HEK293 (cell line): ENCODE results near the gene UMAD1.

Experiments
- ZNF121 ChIP-seq: fragments of 450-650 bp; formaldehyde crosslinking; IDR thresholded peaks from 2 replicates; pipeline ENCODE4 v1.5.1; 2016; ENCODE audit warnings: missing biosample characterization, missing genetic modification characterization
- ZNF211 ChIP-seq: fragments of 450-650 bp; formaldehyde crosslinking; IDR thresholded peaks from 2 replicates; pipeline ENCODE4 v1.5.1; 2016; ENCODE audit warnings: low read depth, missing biosample characterization, missing genetic modification characterization
- ZNF48 ChIP-seq: fragments of 450-650 bp; formaldehyde crosslinking; IDR thresholded peaks from 2 replicates; pipeline ENCODE4 v1.5.1; 2016; ENCODE audit warnings: missing biosample characterization, missing genetic modification characterization
- ZNF510 ChIP-seq: fragments of 450-650 bp; formaldehyde crosslinking; IDR thresholded peaks from 2 replicates; pipeline ENCODE4 v1.5.1; 2018; ENCODE audit warnings: mild to moderate bottlenecking, missing genetic modification characterization, missing biosample characterization; ENCODE audit not compliant: insufficient replicate concordance
- ZNF596 ChIP-seq: fragments of 450-650 bp; IDR thresholded peaks from 2 replicates; pipeline ENCODE4 v1.5.0; 2018; ENCODE audit warnings: missing biosample characterization, mild to moderate bottlenecking, missing genetic modification characterization, moderate library complexity
- ZNF629 ChIP-seq: fragments of 450-650 bp; formaldehyde crosslinking; IDR thresholded peaks from 2 replicates; pipeline ENCODE4 v1.5.1; 2017; ENCODE audit warnings: missing biosample characterization, missing genetic modification characterization
- TF ChIP-seq, protein P1 (sequence below): fragments of 450-650 bp; formaldehyde crosslinking; IDR thresholded peaks from 2 replicates; pipeline ENCODE4 v1.5.1; 2016; ENCODE audit warnings: missing biosample characterization, missing genetic modification characterization
- TF ChIP-seq, protein P2 (sequence below): fragments of 450-650 bp; formaldehyde crosslinking; IDR thresholded peaks from 2 replicates; pipeline ENCODE4 v1.5.1; 2016; ENCODE audit warnings: missing biosample characterization, missing genetic modification characterization
- TF ChIP-seq, protein P3 (sequence below): fragments of 450-650 bp; formaldehyde crosslinking; IDR thresholded peaks from 2 replicates; pipeline ENCODE4 v1.5.1; 2016; ENCODE audit warnings: missing biosample characterization, missing genetic modification characterization

DNA sequence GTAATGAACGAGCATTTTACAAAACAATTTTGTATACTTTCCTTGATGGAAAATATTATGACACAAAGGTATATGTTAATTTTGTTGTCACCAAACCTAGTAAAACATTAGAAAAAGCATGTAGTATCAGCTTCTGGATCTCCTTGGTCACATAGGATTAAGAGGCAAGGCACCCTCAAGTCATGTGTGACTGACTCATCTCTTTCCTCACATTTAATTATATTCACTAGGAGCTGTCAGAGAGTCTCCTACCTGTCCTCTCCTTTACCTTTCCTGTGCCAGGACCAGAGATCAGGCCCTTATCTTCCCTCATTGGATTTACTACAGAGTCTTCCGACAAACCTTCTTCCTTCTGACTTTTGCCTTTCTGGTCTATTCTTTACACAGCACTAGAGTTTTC lies 189.1 kb downstream of the UMAD1 start:
- no peak for TF ChIP-seq ZNF48 (tag by site-specific recombination)
- TF ChIP-seq ZNF121, result no peak
- TF ChIP-seq ZNF596 (tag by site-specific recombination), result no peak
- TF ChIP-seq, protein P1, sequence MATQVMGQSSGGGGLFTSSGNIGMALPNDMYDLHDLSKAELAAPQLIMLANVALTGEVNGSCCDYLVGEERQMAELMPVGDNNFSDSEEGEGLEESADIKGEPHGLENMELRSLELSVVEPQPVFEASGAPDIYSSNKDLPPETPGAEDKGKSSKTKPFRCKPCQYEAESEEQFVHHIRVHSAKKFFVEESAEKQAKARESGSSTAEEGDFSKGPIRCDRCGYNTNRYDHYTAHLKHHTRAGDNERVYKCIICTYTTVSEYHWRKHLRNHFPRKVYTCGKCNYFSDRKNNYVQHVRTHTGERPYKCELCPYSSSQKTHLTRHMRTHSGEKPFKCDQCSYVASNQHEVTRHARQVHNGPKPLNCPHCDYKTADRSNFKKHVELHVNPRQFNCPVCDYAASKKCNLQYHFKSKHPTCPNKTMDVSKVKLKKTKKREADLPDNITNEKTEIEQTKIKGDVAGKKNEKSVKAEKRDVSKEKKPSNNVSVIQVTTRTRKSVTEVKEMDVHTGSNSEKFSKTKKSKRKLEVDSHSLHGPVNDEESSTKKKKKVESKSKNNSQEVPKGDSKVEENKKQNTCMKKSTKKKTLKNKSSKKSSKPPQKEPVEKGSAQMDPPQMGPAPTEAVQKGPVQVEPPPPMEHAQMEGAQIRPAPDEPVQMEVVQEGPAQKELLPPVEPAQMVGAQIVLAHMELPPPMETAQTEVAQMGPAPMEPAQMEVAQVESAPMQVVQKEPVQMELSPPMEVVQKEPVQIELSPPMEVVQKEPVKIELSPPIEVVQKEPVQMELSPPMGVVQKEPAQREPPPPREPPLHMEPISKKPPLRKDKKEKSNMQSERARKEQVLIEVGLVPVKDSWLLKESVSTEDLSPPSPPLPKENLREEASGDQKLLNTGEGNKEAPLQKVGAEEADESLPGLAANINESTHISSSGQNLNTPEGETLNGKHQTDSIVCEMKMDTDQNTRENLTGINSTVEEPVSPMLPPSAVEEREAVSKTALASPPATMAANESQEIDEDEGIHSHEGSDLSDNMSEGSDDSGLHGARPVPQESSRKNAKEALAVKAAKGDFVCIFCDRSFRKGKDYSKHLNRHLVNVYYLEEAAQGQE (tag by site-specific recombination), result no peak
- TF ChIP-seq, protein P2, sequence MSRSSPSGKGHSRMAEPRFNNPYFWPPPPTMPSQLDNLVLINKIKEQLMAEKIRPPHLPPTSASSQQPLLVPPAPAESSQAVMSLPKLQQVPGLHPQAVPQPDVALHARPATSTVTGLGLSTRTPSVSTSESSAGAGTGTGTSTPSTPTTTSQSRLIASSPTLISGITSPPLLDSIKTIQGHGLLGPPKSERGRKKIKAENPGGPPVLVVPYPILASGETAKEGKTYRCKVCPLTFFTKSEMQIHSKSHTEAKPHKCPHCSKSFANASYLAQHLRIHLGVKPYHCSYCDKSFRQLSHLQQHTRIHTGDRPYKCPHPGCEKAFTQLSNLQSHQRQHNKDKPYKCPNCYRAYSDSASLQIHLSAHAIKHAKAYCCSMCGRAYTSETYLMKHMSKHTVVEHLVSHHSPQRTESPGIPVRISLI (tag by site-specific recombination), result no peak
- no peak for TF ChIP-seq ZNF510 (tag by site-specific recombination)
- TF ChIP-seq, protein P3, sequence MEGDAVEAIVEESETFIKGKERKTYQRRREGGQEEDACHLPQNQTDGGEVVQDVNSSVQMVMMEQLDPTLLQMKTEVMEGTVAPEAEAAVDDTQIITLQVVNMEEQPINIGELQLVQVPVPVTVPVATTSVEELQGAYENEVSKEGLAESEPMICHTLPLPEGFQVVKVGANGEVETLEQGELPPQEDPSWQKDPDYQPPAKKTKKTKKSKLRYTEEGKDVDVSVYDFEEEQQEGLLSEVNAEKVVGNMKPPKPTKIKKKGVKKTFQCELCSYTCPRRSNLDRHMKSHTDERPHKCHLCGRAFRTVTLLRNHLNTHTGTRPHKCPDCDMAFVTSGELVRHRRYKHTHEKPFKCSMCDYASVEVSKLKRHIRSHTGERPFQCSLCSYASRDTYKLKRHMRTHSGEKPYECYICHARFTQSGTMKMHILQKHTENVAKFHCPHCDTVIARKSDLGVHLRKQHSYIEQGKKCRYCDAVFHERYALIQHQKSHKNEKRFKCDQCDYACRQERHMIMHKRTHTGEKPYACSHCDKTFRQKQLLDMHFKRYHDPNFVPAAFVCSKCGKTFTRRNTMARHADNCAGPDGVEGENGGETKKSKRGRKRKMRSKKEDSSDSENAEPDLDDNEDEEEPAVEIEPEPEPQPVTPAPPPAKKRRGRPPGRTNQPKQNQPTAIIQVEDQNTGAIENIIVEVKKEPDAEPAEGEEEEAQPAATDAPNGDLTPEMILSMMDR, result no peak
- TF ChIP-seq ZNF629 (tag by site-specific recombination), result no peak
- TF ChIP-seq ZNF211 (tag by site-specific recombination), result no peak
